DOHH2 (cell line): ENCODE measurements around the gene GREB1.
"Not testable (repeated sequence)": the region's sequence is repeated elsewhere in the genome, so short reads cannot be mapped to it uniquely, and the experiment has no call there.

Experiments
- H3F3A ChIP-seq: fragments of 200-600 bp; sonication (generic), shearing (Covaris generic); 2 replicates; pipeline ENCODE4 v1.6.0; 2016; ENCODE audit warnings: antibody characterized with exemption, mild to moderate bottlenecking; ENCODE audit not compliant: control insufficient read depth, insufficient read depth
- H3K27ac ChIP-seq: fragments of 200-600 bp; sonication (generic); 2 replicates; pipeline ENCODE4 v1.5.1; 2014; ENCODE audit warnings: low read depth, mild to moderate bottlenecking, low read length, moderate library complexity
- H3K27me3 ChIP-seq: fragments of 200-600 bp; sonication (generic); 2 replicates; pipeline ENCODE4 v1.6.1; 2014; ENCODE audit warnings: mild to moderate bottlenecking, low read length, mixed read lengths; ENCODE audit not compliant: control insufficient read depth
- H3K36me3 ChIP-seq: fragments of 200-600 bp; sonication (generic); 2 replicates; pipeline ENCODE4 v1.6.1; 2014; ENCODE audit warnings: mild to moderate bottlenecking, low read length, moderate library complexity, mixed read lengths; ENCODE audit not compliant: control insufficient read depth
- H3K4me1 ChIP-seq: fragments of 200-600 bp; sonication (generic); 2 replicates; pipeline ENCODE4 v1.6.1; 2014; ENCODE audit warnings: mild to moderate bottlenecking, low read length, mixed read lengths; ENCODE audit not compliant: control insufficient read depth
- H3K4me2 ChIP-seq: fragments of 200-600 bp; sonication (generic); 2 replicates; pipeline ENCODE4 v1.6.0; 2014; ENCODE audit warnings: mild to moderate bottlenecking, low read length, moderate library complexity
- H3K4me3 ChIP-seq: fragments of 200-600 bp; sonication (generic); 2 replicates; pipeline ENCODE4 v1.5.1; 2014; ENCODE audit warnings: mild to moderate bottlenecking, low read length, mixed read lengths
- H3K79me2 ChIP-seq: fragments of 200-600 bp; sonication (generic); 2 replicates; pipeline ENCODE4 v1.6.1; 2014; ENCODE audit warnings: mild to moderate bottlenecking, low read length, mixed read lengths; ENCODE audit not compliant: control insufficient read depth
- H3K9me2 ChIP-seq: fragments of 200-600 bp; sonication (generic); replicated peaks from 2 replicates; pipeline ENCODE4 v1.6.1; 2014; ENCODE audit warnings: mild to moderate bottlenecking, low read length, mixed read lengths; ENCODE audit not compliant: control insufficient read depth
- H3K9me3 ChIP-seq: fragments of 200-600 bp; sonication (generic); 2 replicates; pipeline ENCODE4 v1.6.1; 2014; ENCODE audit warnings: antibody characterized with exemption, low read length, mixed read lengths; ENCODE audit not compliant: control insufficient read depth, insufficient read depth
- H4K20me1 ChIP-seq: fragments of 200-600 bp; sonication (generic); 2 replicates; pipeline ENCODE4 v1.6.0; 2014; ENCODE audit warnings: low read depth, mild to moderate bottlenecking, antibody characterized with exemption, low read length, moderate library complexity; ENCODE audit not compliant: control insufficient read depth, insufficient read depth
- CTCF ChIP-seq: fragments of 200-600 bp; sonication (generic); IDR thresholded peaks from one replicate; pipeline ENCODE4 v1.5.1; 2014; ENCODE audit warnings: antibody characterized with exemption, mild to moderate bottlenecking, low read depth, low read length; ENCODE audit not compliant: poor library complexity, severe bottlenecking
- EZH2phosphoT487 ChIP-seq: fragments of 200-600 bp; sonication (generic); IDR thresholded peaks from 2 replicates; pipeline ENCODE4 v1.6.1; 2017; ENCODE audit warnings: borderline replicate concordance, mild to moderate bottlenecking, antibody characterized with exemption, low read length, moderate library complexity, mixed read lengths

The GREB1 gene

GRCh38 chr2:11659851-11660250 lies 126.0 kb downstream of the GREB1 start:
- Histone ChIP-seq H3K4me3 (no peak overlapping the region), H3F3A (no peaks in the 10 kb centered on the region), H3K36me3 (no peaks in the 10 kb centered on the region), H3K79me2 (no peaks in the 10 kb centered on the region), H3K4me1 (no peaks in the 10 kb centered on the region), H3K9me2 (no peaks in the 10 kb centered on the region), H3K9me3 (peaks cover 6% of the 10 kb centered on the region), H3K4me2 (no peak overlapping the region), H3K27ac (no peak overlapping the region), H3K27me3 (no peaks in the 10 kb centered on the region), H4K20me1 (no peaks in the 10 kb centered on the region)
- no peak for TF ChIP-seq EZH2phosphoT487
- no peak for TF ChIP-seq CTCF

- not testable (repeated sequence) for H3K9me3 ChIP-seq, H3F3A ChIP-seq, H3K36me3 ChIP-seq, H4K20me1 ChIP-seq, H3K27me3 ChIP-seq, H3K9me2 ChIP-seq, H3K4me1 ChIP-seq, H3K4me3 ChIP-seq, H3K79me2 ChIP-seq, H3K27ac ChIP-seq, H3K4me2 ChIP-seq
Observed at GRCh38 chr2:11660396-11660795, 126.6 kb downstream of the GREB1 start.

- no peak for TF ChIP-seq CTCF
- TF ChIP-seq EZH2phosphoT487 = no peak
- peaks cover 6% of the 10 kb centered on the region for H3K9me3 ChIP-seq
- H3K4me1 ChIP-seq = no peaks in the 10 kb centered on the region
- no peak overlapping the region for H3K4me2 ChIP-seq
- H3K36me3 ChIP-seq = no peaks in the 10 kb centered on the region
- H3K27ac ChIP-seq = no peak overlapping the region
- no peaks in the 10 kb centered on the region for H3F3A ChIP-seq
- H3K27me3 ChIP-seq = 0 out of 2 replicates have a peak, but pooled peaks cover 2% of the 10 kb centered on the region
- H3K79me2 ChIP-seq = no peaks in the 10 kb centered on the region
- no peaks in the 10 kb centered on the region for H3K9me2 ChIP-seq
- H4K20me1 ChIP-seq = no peaks in the 10 kb centered on the region
- H3K4me3 ChIP-seq = no peak overlapping the region
Observed at GRCh38 chr2:11661891-11662435, 128.1 kb downstream of the GREB1 start.

GRCh38 chr2:11662882-11663281 lies 129.0 kb downstream of the GREB1 start:
- H3K79me2 ChIP-seq = no peaks in the 10 kb centered on the region
- TF ChIP-seq CTCF (no peak), EZH2phosphoT487 (no peak)
- H3K9me2 ChIP-seq = no peaks in the 10 kb centered on the region
- H3K4me3 ChIP-seq = no peak overlapping the region
- H3K27me3 ChIP-seq = 0 out of 2 replicates have a peak, but pooled peaks cover 2% of the 10 kb centered on the region
- H3F3A ChIP-seq = no peaks in the 10 kb centered on the region
- H3K4me2 ChIP-seq = no peak overlapping the region
- H4K20me1 ChIP-seq = no peaks in the 10 kb centered on the region
- peaks cover 6% of the 10 kb centered on the region for H3K9me3 ChIP-seq
- no peaks in the 10 kb centered on the region for H3K36me3 ChIP-seq
- H3K4me1 ChIP-seq = no peaks in the 10 kb centered on the region
- no peak overlapping the region for H3K27ac ChIP-seq
